Neural cell (in vitro differentiated cells): ENCODE data around the gene SH3RF3. TPM values are rescaled to one million over a fixed set of nuclear protein-coding genes. Genes with fewer than 3 reads are reported as not detected.

ENCODE experiments used
- H2AFZ ChIP-seq: fragments of 200-600, 300-800 bp; sonication (generic), shearing (Covaris generic); 2 replicates; pipeline ENCODE4 v1.6.0; 2014; ENCODE audit warnings: low read depth, mild to moderate bottlenecking, antibody characterized with exemption, low read length, moderate library complexity
- H3F3A ChIP-seq: fragments of 200-600 bp; shearing (Covaris generic); 2 replicates; pipeline ENCODE4 v1.6.1; 2016; ENCODE audit warnings: mild to moderate bottlenecking, moderate library complexity, mixed read lengths, antibody characterized with exemption, low read length; ENCODE audit not compliant: insufficient read depth, poor library complexity, severe bottlenecking
- H3K27ac ChIP-seq: fragments of 200-600, 300-800 bp; sonication (generic), shearing (Covaris generic); 2 replicates; pipeline ENCODE4 v1.5.1; 2014; ENCODE audit warnings: mild to moderate bottlenecking, low read length, moderate library complexity
- H3K27me3 ChIP-seq: fragments of 300-800, 200-600 bp; sonication (generic), shearing (Covaris generic); 2 replicates; pipeline ENCODE4 v1.6.0; 2014; ENCODE audit warnings: mild to moderate bottlenecking, low read depth, low read length, moderate library complexity; ENCODE audit not compliant: insufficient read depth
- H3K36me3 ChIP-seq: fragments of 300-800, 200-600 bp; sonication (generic), shearing (Covaris generic); 2 replicates; pipeline ENCODE4 v1.5.1; 2014; ENCODE audit warnings: mild to moderate bottlenecking, antibody characterized with exemption, low read length, moderate library complexity; ENCODE audit not compliant: insufficient read depth
- H3K4me2 ChIP-seq: fragments of 300-800, 200-600 bp; sonication (generic), shearing (Covaris generic); 2 replicates; pipeline ENCODE4 v1.6.0; 2014; ENCODE audit warnings: mild to moderate bottlenecking, low read length
- H3K4me3 ChIP-seq: fragments of 300-800, 200-600 bp; sonication (generic), shearing (Covaris generic); 2 replicates; pipeline ENCODE4 v1.5.1; 2014; ENCODE audit warnings: mild to moderate bottlenecking, low read length, moderate library complexity
- H3K79me2 ChIP-seq: fragments of 200-600 bp; shearing (Covaris generic); replicated peaks from 2 replicates; pipeline ENCODE4 v1.6.0; 2014; ENCODE audit warnings: mild to moderate bottlenecking, low read length, moderate library complexity; ENCODE audit not compliant: insufficient read depth
- H3K9ac ChIP-seq: fragments of 300-800, 200-600 bp; sonication (generic), shearing (Covaris generic); 2 replicates; pipeline ENCODE4 v1.6.1; 2016; ENCODE audit warnings: mild to moderate bottlenecking, low read length, mixed read lengths
- H3K9me2 ChIP-seq: fragments of 200-600 bp; shearing (Covaris generic); 2 replicates; pipeline ENCODE4 v1.6.1; 2016; ENCODE audit warnings: mild to moderate bottlenecking, low read length, mixed read lengths; ENCODE audit not compliant: insufficient read depth
- H3K9me3 ChIP-seq: fragments of 200-600, 300-800 bp; sonication (generic), shearing (Covaris generic); 2 replicates; pipeline ENCODE4 v1.6.1; 2016; ENCODE audit warnings: mild to moderate bottlenecking, mixed run types, low read length, moderate library complexity, mixed read lengths
- H4K20me1 ChIP-seq: fragments of 200-600 bp; shearing (Covaris generic); 2 replicates; pipeline ENCODE4 v1.6.1; 2016; ENCODE audit warnings: mild to moderate bottlenecking, mixed run types; ENCODE audit not compliant: insufficient read depth
- EP300 ChIP-seq: fragments of 450-650 bp; conservative IDR thresholded peaks from 2 replicates; pipeline ENCODE4 v1.6.1; 2014; ENCODE audit warnings: antibody characterized with exemption, mild to moderate bottlenecking, moderate library complexity; ENCODE audit not compliant: poor library complexity, severe bottlenecking
- EZH2 ChIP-seq: fragments of 200-600, 300-800 bp; shearing (Covaris generic), sonication (generic); IDR thresholded peaks from 2 replicates; pipeline ENCODE4 v1.6.1; 2014; ENCODE audit warnings: antibody characterized with exemption, low read length, borderline replicate concordance, mild to moderate bottlenecking; ENCODE audit not compliant: insufficient read depth, poor library complexity, severe bottlenecking
- MXI1 ChIP-seq: fragments of 450-650 bp; conservative IDR thresholded peaks from 2 replicates; pipeline ENCODE4 v1.6.1; 2014; ENCODE audit warnings: antibody characterized with exemption, mild to moderate bottlenecking; ENCODE audit not compliant: poor library complexity, severe bottlenecking
- POLR2AphosphoS5 ChIP-seq: IDR thresholded peaks from 2 replicates; pipeline ENCODE4 v1.6.1; 2012
- REST ChIP-seq: IDR thresholded peaks from 2 replicates; pipeline ENCODE4 v1.6.1; 2012; ENCODE audit warnings: borderline replicate concordance
- SMC3 ChIP-seq: fragments of 450-650 bp; conservative IDR thresholded peaks from 2 replicates; pipeline ENCODE4 v1.6.1; 2014; ENCODE audit warnings: antibody characterized with exemption, mild to moderate bottlenecking, moderate library complexity; ENCODE audit not compliant: poor library complexity
- TAF1 ChIP-seq: IDR thresholded peaks from 2 replicates; pipeline ENCODE4 v1.6.1; 2012; ENCODE audit warnings: low read depth
- polyA plus RNA-seq: library from polyadenylated mRNA; depleted of rRNA; stranded (reverse); fragments of >200 nt; gene quantifications from 2 replicates; pipeline ENCODE4 v1.2.3, GENCODE V29; 2014

The SH3RF3 gene
- polyA plus RNA-seq, 1 donor from 2014 or later, result 0.53 TPM

GRCh38 chr2:109254174-109254904 is 125.3 kb downstream of the SH3RF3 start:
- H3K4me2 ChIP-seq, result no peak overlapping the region
- H3K9ac ChIP-seq, result no peak overlapping the region
- no peaks in the 10 kb centered on the region for H3K36me3 ChIP-seq
- H3K9me2 ChIP-seq, result no peaks in the 10 kb centered on the region
- H4K20me1 ChIP-seq, result no peaks in the 10 kb centered on the region
- no peaks in the 10 kb centered on the region for H3K9me3 ChIP-seq
- no peak overlapping the region for H2AFZ ChIP-seq
- no peaks in the 10 kb centered on the region for H3K79me2 ChIP-seq
- no peak overlapping the region for H3K27ac ChIP-seq
- no peaks in the 10 kb centered on the region for H3F3A ChIP-seq
- TF ChIP-seq MXI1 (no peak), POLR2AphosphoS5 (no peak), REST (no peak), TAF1 (no peak), EZH2 (no peak)
- no peak overlapping the region for H3K4me3 ChIP-seq
- H3K27me3 ChIP-seq, result no peaks in the 10 kb centered on the region

- no peaks in the 10 kb centered on the region for H4K20me1 ChIP-seq
- no peak overlapping the region for H3K27ac ChIP-seq
These were observed 126.6 kb downstream of the SH3RF3 start for GRCh38 chr2:109255654-109256053.

More at GRCh38 chr2:109255654-109256053, 126.6 kb downstream of the SH3RF3 start:
- no peak overlapping the region for H3K4me3 ChIP-seq
- no peaks in the 10 kb centered on the region for H3K27me3 ChIP-seq
- no peaks in the 10 kb centered on the region for H3K36me3 ChIP-seq
- no peaks in the 10 kb centered on the region for H3K79me2 ChIP-seq
- no peaks in the 10 kb centered on the region for H3K9me3 ChIP-seq
- TF ChIP-seq MXI1, result no peak
- TF ChIP-seq TAF1, result no peak
- TF ChIP-seq SMC3, result no peak
- TF ChIP-seq REST, result no peak
- no peak for TF ChIP-seq EP300
- no peak overlapping the region for H3K9ac ChIP-seq
- H2AFZ ChIP-seq, result no peak overlapping the region
- no peak overlapping the region for H3K4me2 ChIP-seq
- H3F3A ChIP-seq, result no peaks in the 10 kb centered on the region
- no peaks in the 10 kb centered on the region for H3K9me2 ChIP-seq
